GM19324 (cell line): ENCODE data around the gene TSPAN7.

Source experiments
- ATAC-seq: cut with Tn5 transposase; IDR thresholded peaks from one replicate; pipeline ENCODE4 v1.9.1; 2021; ENCODE audit warnings: mild to moderate bottlenecking, moderate library complexity; ENCODE audit not compliant: unreplicated experiment, low FRiP score

Gene TSPAN7

DNA sequence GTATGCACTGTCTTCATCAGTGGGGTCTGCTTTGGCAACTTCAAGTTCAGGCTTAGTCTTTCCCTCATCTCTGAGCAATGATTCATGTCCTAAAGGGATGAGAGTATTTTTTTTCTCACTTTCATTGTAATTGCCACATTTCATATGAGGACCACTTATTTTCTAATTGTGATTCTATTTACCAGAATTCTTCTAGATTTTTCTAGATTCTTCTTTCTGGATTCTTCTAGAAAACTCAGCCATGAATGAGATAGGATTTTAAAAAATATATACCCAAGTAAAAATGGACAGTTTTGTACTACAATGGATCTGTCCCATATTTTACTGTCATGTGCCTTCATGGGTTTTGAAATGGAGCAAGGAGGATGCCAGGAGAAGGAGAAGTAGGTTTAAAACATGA lies 78.4 kb downstream of the TSPAN7 start:
- no peak for ATAC-seq

DNA sequence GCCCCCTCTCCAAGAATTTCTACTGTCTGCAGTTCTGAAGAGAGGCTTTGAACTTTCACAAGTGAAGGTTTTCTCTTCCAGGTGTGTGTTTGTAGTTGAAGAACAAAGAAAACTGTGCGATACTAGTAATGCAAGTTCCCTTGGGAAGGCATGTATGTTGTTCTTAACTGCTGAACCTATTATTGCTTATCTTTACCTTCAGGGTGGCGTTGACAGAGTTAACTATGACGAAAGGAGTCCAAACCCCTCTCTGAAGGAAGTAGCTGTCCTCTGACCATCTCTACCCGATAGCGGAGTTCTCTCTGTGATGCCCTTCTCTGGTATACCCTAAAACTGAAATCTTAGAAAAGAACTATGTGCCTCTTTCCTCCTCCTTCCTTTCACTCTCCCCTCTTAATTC lies 79.9 kb downstream of the TSPAN7 start:
- ATAC-seq = no peak

DNA sequence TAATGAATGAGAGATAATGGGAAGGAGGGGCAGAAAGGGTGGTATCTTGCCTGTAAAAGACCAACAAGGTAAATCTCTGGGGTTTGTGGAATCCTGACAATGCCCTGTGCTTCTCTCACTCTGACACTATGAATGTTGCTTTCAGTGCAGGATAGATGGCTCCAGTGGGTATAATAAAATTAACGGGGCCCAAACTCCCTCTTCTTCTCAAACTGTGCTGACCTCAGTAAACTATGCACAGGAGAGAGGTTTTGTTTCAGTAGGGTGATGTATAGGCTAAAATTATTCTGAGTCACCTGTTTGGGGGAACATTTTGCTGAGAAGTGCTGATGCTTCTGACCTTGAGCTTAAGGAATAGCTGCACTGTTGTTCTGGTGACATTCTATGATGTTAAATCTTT lies 82.6 kb downstream of the TSPAN7 start:
- ATAC-seq = no peak

DNA sequence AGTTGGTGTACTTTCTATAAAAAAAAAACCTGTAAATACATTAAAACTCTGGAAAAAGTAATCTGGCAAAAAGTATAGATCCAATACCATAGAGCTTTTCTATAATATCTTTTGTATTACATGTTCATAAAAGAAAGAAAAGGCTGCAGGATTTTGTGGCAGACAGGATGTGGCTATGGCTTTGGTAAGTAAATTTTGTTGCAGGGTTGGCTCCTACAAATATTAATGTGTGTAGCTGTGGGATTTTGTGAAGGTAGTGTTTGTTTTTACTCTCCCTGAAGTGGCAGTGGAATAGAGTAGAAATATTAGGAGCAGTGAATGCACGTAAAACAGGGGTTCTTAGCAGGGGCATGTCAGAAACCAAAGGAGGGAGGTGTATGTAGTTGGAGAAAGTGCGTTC lies 84.8 kb downstream of the TSPAN7 start:
- ATAC-seq = no peak

DNA sequence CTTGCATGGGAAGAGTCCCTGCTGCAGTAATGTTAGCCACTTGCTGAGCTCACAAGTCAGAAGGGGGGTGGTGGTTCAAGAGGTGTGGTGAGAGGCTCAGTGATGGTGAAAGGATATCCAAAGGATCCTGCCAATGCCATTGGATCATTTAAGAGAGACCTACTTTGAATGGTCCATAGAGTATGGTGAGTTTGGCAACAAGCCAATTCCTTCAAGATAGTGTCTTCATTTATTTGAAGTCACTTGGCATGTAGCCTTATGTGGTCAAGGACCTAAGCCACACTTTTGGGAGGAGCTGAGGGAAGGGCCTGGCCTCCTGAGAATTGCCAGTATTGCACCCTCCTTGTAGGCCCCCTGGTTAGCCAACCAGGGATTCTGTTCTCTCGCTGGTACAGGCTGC lies 87.9 kb downstream of the TSPAN7 start:
- ATAC-seq = no peak

DNA sequence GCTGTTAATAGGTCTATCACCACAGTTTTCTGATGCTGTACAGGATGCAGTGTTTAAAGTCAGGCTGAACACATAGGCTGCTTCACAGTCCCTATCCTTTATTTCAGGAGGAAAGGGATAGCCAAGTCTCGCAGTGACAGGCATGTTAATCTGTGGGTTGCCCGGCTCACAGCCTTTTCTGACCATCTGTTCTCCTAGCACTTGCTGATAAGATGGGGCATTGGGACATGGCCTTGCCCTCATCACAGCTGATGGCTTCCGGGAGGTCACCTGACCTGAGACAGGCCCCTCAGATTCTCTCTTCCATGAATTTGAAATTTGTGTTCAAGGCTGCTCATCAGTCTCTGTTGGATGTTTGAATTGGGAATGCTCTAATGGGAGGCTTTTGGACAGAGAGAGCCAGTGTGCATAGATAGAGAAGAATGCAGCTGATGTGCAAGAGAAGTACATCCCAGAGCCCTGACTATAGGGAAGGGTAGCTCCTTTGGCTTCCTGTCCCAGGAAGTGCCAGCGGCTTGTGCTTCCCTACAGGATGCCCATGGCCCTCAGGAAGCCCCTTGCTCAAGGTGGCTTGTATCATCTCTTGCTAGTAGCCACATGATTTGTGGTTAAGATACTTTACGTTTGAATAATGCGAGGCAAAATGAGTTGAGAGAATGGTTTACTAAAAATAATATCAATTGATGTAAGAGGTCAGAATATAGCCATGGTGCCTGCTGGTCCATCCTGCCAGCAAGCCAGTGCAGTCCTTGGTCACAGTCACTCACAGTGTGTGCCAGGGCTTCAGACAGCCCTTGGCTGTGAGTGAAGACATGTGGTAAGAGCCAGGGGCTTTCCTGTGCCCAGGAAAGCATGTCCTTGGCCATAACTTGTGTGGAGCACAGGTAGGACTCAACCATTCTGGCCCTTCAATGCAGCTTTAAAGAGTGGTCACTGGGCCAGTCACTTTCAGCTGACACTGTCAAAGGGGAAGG lies 88.6 kb downstream of the TSPAN7 start:
- ATAC-seq = no peak

DNA sequence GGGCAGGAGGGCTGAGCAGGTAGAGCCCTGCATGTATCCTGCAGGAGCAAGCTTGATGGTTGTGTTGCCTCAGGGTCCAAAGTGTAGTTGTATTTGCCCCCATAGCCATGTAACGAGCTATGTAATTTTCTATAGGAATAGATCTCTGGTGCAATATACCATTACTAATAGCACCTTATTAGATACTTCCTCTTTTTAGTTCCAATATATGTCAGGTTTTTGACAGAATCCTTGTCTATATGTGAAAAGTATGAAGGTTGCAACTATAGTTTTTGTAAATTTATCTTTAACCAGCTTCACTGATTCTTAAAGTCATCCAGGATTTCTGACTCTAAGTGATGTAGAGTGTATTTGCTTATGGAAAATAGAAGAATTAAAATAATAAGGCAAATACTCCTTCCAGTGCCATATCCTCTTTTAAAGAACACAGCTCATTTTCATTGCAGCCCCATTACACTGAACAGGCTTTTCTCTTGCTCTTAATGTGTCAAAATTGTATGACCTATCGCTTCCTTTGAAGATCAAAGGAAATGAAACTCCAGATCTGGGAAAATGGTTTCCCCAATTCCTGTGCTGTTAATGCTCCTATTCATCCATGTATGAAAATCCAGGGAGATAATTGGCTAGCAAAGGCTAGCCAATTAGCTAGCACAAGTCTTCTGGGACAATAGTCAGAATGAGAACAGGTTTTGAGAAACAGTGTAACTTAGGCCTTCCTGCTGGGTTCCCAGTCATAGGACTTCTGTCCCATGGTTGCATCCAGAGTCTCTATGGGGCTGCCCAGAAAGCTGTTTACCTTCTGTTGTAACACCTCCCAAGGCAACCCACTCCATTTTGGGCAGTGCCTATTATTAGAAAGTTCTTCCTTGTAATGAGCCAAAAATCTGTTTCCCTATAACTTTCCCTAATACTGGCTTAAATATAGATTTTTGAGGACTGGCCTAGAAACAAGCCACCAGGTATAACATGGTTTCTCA lies 90.6 kb downstream of the TSPAN7 start:
- ATAC-seq = no peak

DNA sequence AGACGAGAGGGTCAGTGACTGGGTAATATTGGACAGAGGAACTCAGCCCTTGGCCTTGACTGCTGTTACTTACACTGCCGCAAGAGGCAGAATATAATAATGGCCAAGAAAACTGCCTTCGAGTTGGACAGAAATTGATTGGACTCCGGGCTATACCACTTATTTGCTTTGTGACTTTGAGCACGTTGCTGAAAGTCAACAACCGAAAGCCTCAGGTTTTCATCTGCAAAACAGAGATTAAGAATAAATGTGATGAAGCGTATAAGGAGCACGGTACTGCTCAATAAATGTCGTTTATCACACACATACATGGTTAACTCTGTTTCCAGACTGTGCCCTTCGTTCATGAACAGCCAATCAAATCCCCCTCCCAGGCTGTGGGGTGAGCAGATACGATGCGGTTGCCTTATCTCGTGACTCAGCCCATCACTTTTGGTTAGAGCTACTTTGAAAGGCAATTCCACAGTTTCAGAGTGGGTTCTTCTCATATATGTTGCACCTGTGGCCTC lies 91.6 kb downstream of the TSPAN7 start:
- no peak for ATAC-seq

DNA sequence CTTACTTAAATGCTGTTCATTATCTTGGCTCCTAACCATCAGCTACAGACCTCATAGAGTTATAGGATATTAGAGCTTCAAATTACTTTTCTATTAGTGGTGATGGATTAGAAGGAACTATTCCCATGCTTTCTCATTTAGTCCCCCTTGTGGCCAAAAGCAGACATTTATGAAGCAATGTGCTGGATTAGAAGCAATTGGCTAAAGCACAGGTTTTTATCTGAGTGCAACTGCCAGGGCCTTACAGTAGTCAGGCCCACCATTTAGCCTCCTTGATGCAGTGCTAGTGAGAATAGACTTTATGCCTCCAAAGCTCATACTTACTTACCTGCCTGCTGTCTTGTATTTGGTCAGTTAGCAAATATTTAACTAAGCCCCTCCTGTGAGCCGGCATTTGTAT lies 93.0 kb downstream of the TSPAN7 start:
- no peak for ATAC-seq

DNA sequence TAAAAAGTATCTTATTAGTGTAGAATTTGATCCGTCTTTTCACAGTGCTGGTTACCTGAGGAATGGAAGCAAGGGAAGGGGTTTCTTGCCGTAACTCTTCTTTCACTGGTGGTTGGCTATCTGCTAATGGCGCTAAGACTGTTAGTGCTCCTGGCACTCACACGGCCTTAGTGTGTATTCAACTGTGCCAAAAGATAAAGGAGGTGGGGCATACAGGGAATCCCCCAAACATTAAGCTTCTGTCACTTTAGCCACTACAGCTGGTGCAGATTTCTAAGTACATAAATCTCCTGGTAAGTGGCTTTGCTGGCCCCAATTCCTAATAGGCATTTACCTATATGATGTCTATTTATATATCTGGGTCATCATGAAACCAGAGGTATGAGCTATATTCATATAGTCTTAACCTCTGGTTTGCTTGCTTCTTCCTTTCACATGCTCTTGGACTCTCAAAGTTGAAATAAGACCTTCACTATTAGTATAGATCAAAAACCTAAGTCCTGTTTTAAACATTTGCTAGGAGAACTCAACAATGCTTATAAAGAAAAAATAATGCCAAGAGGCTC lies 95.1 kb downstream of the TSPAN7 start:
- no peak for ATAC-seq

DNA sequence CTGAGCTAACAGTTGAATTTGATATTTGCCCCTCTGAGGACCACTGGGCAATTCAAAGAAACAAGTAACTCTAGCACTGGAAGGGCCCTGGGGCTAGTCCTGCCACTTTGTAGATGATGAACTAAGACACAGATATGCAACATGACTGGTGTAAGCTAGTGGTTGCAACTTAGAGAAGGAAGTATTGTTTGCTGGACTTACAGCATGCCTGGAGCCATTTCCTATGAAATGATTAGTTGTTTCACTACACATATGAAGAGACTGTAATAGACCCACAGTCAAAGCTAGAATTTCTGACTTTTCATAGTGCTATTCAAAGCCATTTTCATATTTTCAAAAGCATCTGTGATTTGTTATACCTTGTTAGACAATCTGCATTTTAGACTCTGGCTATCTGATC lies 96.2 kb downstream of the TSPAN7 start:
- ATAC-seq = no peak

DNA sequence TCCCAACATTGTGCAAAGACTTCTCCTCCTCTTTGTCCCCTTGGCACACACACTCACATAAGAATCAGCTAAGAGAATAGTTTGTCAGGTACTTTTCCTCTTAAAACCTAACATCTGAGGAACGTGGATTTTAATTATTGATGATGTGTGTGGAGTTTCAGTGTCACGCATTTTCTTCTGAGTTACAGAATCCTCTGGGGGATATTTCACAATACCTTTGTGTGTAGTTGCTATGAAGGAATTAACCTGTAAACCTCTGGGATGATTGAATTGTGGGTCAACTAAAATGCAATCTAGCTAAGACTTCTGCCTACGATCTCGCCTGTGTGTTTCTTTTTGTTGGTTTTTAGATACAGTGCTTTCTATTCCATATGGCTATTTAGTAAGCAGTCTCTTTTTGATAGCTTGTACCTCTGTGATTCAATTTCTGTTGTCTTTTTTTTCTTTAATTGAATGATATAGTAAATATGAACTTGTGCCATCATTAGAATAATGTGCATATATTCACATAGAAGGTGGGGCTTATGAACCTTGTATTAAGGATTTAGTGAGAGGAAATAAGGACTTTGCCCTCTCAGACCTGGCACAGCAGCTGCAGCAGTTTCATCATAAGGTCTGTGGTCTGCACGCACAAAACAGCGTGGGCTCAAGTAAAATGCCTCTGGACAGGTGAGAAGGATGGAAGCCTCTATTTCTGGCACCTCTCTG lies 99.2 kb downstream of the TSPAN7 start:
- ATAC-seq = no peak

DNA sequence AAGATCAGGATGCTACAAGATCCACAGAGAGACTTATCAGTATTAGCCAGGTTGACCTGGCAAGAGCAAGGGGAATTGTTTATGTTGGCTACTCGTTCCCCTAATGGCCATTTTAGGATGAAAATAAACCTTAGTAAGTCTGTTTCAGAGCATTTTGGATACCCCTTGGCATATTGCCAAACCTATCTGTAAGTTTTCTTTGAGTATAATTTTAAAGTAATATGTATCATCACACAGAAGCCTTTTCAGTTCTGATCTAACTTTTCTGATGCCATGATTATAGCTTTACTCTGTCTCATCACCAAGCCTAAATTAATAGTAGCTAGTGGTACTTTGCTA lies 99.7 kb downstream of the TSPAN7 start:
- no peak for ATAC-seq

DNA sequence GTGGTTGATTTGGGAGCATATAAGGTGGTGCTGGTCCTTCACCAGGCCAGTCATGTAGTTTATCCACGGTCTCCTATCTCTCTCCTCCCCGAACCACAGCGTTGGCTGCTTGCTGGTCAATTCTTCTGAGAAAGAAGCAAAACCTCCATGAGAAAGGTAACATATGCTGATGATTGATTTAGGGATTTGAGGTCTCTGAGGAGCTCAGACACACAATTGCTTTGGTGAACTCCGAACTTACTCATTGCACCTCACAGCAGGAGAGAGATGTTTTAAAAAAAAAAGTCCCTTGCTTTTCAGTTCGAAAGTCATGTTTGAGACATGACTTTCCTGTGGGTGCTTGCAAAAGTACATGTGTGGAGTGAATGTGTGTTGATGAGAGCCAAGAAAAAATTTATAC lies 100.2 kb downstream of the TSPAN7 start:
- ATAC-seq = no peak

DNA sequence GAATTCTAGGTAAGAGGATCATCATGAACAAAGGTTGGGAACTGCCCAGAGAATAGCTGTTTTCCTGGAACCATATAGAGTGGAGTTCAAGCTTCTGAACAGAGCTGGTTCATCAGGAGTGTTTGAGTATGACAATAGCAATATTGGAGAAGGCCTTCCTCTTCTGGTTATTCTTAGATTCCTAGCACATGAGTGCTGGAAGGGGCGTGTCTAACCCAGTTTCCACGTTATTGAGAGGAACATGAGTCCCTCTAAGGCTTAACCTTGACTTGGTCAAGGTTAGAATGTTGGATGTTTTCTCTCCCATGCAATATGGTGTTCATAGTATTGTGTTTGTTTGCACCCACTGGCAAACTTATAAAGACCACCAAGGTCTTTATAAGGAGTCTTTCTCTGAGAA lies 101.3 kb downstream of the TSPAN7 start:
- no peak for ATAC-seq

DNA sequence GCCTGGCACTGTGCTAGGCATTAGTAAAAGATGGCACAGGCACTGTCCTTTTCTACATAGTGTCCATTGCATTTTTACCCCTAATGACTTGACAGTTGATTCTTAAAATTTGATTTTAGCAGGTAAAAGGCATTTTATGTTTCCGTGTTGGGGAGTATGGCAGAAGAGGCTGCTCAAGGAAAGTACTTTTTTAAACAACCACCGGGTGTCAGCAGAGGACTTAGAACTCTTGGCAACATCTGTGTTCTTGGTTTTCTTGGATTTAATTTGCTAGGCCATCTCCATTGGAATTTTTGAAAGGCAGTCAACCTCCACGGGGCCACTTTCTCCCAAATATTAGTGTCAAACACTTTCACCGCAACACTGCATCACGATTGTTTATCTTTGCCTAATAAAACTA lies 102.9 kb downstream of the TSPAN7 start:
- ATAC-seq = no peak

DNA sequence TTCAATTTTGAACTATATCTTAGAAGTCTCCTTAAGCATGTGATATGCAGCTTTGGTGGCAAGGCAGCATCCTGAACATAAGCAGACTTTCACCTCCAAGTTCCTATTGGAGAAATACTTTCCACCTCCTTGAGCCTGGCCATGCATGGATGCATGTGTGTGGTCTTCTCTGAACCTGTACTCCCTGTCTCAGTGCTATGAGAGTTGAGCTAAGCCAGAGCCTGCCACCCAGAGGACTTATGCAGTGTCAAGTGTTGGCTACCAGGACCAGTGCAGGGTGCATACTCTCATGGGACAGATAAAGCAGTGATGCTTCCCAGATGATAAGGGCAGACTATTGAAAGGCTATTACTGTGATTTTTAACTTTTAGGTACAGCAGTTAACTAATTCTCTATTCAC lies 105.6 kb downstream of the TSPAN7 start:
- ATAC-seq = no peak

DNA sequence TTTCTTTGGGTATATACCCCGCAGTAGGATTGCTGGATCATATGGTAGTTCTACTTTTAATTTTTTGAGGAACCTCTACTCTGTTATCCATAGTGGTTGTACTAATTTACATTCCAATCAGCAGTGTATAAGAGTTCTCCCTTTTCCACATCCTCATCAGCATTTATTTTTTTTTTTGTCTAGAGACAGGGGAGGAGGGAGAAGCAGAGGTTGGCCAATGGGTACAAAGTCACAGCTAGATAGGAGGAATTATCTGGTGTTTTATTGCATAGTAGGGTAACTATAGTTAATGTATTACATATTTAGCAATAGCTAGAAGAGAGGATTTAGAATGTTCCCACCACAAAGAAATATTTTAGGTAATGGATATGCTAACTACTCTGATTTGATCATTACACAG lies 107.4 kb downstream of the TSPAN7 start:
- no peak for ATAC-seq

DNA sequence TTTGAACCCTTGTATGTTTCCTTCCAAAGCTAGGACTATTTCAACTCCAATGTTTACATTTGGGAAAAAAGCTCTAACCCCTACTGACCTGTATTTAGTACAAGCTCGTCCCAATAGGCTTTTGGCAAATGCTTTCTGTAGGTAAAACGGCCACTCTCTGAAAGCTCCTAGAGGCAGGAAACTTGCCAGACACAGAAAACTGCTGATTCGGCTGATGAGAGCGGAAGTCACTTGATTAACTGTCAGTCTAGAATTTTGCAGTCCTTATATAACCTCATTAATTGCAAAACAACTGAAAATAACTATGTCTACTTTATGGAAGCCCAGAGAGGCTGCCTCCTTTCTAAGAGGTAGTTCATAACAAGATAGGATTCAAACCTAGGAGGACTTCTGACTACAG lies 108.1 kb downstream of the TSPAN7 start:
- no peak for ATAC-seq

DNA sequence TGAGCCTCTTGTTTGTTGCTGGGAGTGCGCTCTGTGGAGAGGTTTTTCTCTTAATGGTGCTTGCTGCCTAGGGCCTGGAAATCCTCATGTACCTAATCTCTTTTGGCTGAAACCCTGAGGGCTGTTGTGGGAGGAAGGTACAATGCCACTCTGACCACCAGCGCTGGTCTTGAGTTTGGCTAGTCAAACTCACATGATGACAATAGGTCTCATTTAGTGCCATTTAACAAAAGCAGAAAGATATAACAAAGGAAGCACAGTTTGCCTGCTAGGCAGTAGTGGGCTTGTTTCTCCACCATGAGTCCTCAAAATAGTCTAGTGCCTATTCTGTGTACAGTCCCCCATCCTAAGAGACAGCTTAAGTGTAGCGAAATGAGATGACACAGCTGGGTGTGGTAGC lies 111.3 kb downstream of the TSPAN7 start:
- ATAC-seq = no peak
